ENCODE results near the gene WDR20. TPM values are rescaled to one million over a fixed set of nuclear protein-coding genes. Genes with fewer than 3 reads are reported as not detected.
A peak's percentile ranks its signal among the peaks of the same experiment; 100 is the strongest.
"Not testable (repeated sequence)": the region's sequence is repeated elsewhere in the genome, so short reads cannot be mapped to it uniquely, and the experiment has no call there.

The WDR20 gene
- total RNA-seq, 1 experiment from 2014 or later, result 16.9 TPM

- Histone ChIP-seq H3K36me3 (ENCODE audit: insufficient read depth, low read length) (no peaks in the 10 kb centered on the region), H3K4me3 (ENCODE audit: low read length) (no peak overlapping the region), H4K20me1 (ENCODE audit: insufficient read depth, low read depth, low read length) (no peaks in the 10 kb centered on the region), H3K9me2 (replicated peaks; ENCODE audit: insufficient read depth, low read length) (no peaks in the 10 kb centered on the region), H3K79me2 (ENCODE audit: low read length) (no peaks in the 10 kb centered on the region), H3K4me2 (ENCODE audit: low read depth, low read length, poor library complexity, severe bottlenecking) (no peak overlapping the region), H2AFZ (ENCODE audit: low read length) (no peak overlapping the region), H3K4me1 (ENCODE audit: low read length) (peaks cover 12% of the 10 kb centered on the region; the same call in 1 of the 2 replicates), H3K27me3 (ENCODE audit: low read length) (no peaks in the 10 kb centered on the region; the same call in 1 of the 2 replicates), H3K9ac (ENCODE audit: low read length) (no peak overlapping the region), H3K27ac (ENCODE audit: low read length) (no peak overlapping the region), H3K9me3 (ENCODE audit: low read length) (no peaks in the 10 kb centered on the region)
- no peak for DNase-seq
Measured at GRCh38 chr14:102097441-102098135, 42.1 kb upstream of the WDR20 start.

GRCh38 chr14:102103062-102103695 is 36.5 kb upstream of the WDR20 start:
- Histone ChIP-seq H2AFZ (ENCODE audit: low read length) (no peak overlapping the region), H3K36me3 (ENCODE audit: insufficient read depth, low read length) (no peaks in the 10 kb centered on the region), H3K9ac (ENCODE audit: low read length) (no peak overlapping the region), H3K27me3 (ENCODE audit: low read length) (no peaks in the 10 kb centered on the region; the same call in 1 of the 2 replicates), H3K4me1 (ENCODE audit: low read length) (peaks cover 22% of the 10 kb centered on the region), H3K27ac (ENCODE audit: low read length) (no peak overlapping the region), H3K4me3 (ENCODE audit: low read length) (no peak overlapping the region), H3K9me2 (replicated peaks; ENCODE audit: insufficient read depth, low read length) (no peaks in the 10 kb centered on the region), H4K20me1 (ENCODE audit: insufficient read depth, low read depth, low read length) (no peaks in the 10 kb centered on the region), H3K4me2 (ENCODE audit: low read depth, low read length, poor library complexity, severe bottlenecking) (no peak overlapping the region), H3K79me2 (ENCODE audit: low read length) (no peaks in the 10 kb centered on the region), H3K9me3 (ENCODE audit: low read length) (no peaks in the 10 kb centered on the region)
- DNase-seq, result peak; percentile 85

- H3K36me3 ChIP-seq (ENCODE audit: insufficient read depth, low read length), result no peaks in the 10 kb centered on the region
- no peaks in the 10 kb centered on the region; the same call in 1 of the 2 replicates for H3K27me3 ChIP-seq (ENCODE audit: low read length)
- H2AFZ ChIP-seq (ENCODE audit: low read length), result no peak overlapping the region
- H3K4me2 ChIP-seq (ENCODE audit: low read depth, low read length, poor library complexity, severe bottlenecking), result no peak overlapping the region
- H3K9me2 ChIP-seq (replicated peaks; ENCODE audit: insufficient read depth, low read length), result no peaks in the 10 kb centered on the region
- DNase-seq, result no peak
- peaks cover 22% of the 10 kb centered on the region for H3K4me1 ChIP-seq (ENCODE audit: low read length)
- H3K9ac ChIP-seq (ENCODE audit: low read length), result no peak overlapping the region
- no peak overlapping the region for H3K27ac ChIP-seq (ENCODE audit: low read length)
- H3K79me2 ChIP-seq (ENCODE audit: low read length), result no peaks in the 10 kb centered on the region
- H4K20me1 ChIP-seq (ENCODE audit: insufficient read depth, low read depth, low read length), result no peaks in the 10 kb centered on the region
- H3K9me3 ChIP-seq (ENCODE audit: low read length), result no peaks in the 10 kb centered on the region
- no peak overlapping the region for H3K4me3 ChIP-seq (ENCODE audit: low read length)
Measured at GRCh38 chr14:102105369-102105768, 34.3 kb upstream of the WDR20 start.

- peaks cover 12% of the 10 kb centered on the region for H3K4me1 ChIP-seq (ENCODE audit: low read length)
- not testable (repeated sequence) for H3K79me2 ChIP-seq (ENCODE audit: low read length); H3K9me3 ChIP-seq (ENCODE audit: low read length); DNase-seq; H3K9me2 ChIP-seq (replicated peaks; ENCODE audit: insufficient read depth, low read length); H2AFZ ChIP-seq (ENCODE audit: low read length); H3K4me3 ChIP-seq (ENCODE audit: low read length); H3K9ac ChIP-seq (ENCODE audit: low read length); H4K20me1 ChIP-seq (ENCODE audit: insufficient read depth, low read depth, low read length); H3K36me3 ChIP-seq (ENCODE audit: insufficient read depth, low read length); H3K4me2 ChIP-seq (ENCODE audit: low read depth, low read length, poor library complexity, severe bottlenecking); H3K27me3 ChIP-seq (ENCODE audit: low read length); H3K27ac ChIP-seq (ENCODE audit: low read length)
Measured at GRCh38 chr14:102109332-102109731, 30.4 kb upstream of the WDR20 start.

GRCh38 chr14:102111101-102111500 is 28.6 kb upstream of the WDR20 start:
- Histone ChIP-seq H3K27me3 (ENCODE audit: low read length) (no peaks in the 10 kb centered on the region), H3K79me2 (ENCODE audit: low read length) (no peaks in the 10 kb centered on the region), H3K4me1 (ENCODE audit: low read length) (peaks cover 10% of the 10 kb centered on the region), H3K9me2 (replicated peaks; ENCODE audit: insufficient read depth, low read length) (no peaks in the 10 kb centered on the region), H3K27ac (ENCODE audit: low read length) (no peak overlapping the region), H3K4me3 (ENCODE audit: low read length) (no peak overlapping the region), H4K20me1 (ENCODE audit: insufficient read depth, low read depth, low read length) (no peaks in the 10 kb centered on the region), H2AFZ (ENCODE audit: low read length) (no peak overlapping the region), H3K36me3 (ENCODE audit: insufficient read depth, low read length) (no peaks in the 10 kb centered on the region), H3K4me2 (ENCODE audit: low read depth, low read length, poor library complexity, severe bottlenecking) (no peak overlapping the region), H3K9ac (ENCODE audit: low read length) (no peak overlapping the region), H3K9me3 (ENCODE audit: low read length) (no peaks in the 10 kb centered on the region)
- DNase-seq, result no peak

- Histone ChIP-seq H3K27ac (ENCODE audit: low read length) (no peak overlapping the region), H4K20me1 (ENCODE audit: insufficient read depth, low read depth, low read length) (no peaks in the 10 kb centered on the region), H3K27me3 (ENCODE audit: low read length) (no peaks in the 10 kb centered on the region), H3K79me2 (ENCODE audit: low read length) (no peaks in the 10 kb centered on the region), H3K9ac (ENCODE audit: low read length) (no peak overlapping the region), H3K9me3 (ENCODE audit: low read length) (no peaks in the 10 kb centered on the region), H2AFZ (ENCODE audit: low read length) (no peak overlapping the region), H3K4me1 (ENCODE audit: low read length) (no peaks in the 10 kb centered on the region), H3K36me3 (ENCODE audit: insufficient read depth, low read length) (no peaks in the 10 kb centered on the region), H3K4me2 (ENCODE audit: low read depth, low read length, poor library complexity, severe bottlenecking) (no peak overlapping the region), H3K9me2 (replicated peaks; ENCODE audit: insufficient read depth, low read length) (no peaks in the 10 kb centered on the region), H3K4me3 (ENCODE audit: low read length) (no peak overlapping the region)
- DNase-seq, result no peak
Measured at GRCh38 chr14:102116361-102117180, 23.1 kb upstream of the WDR20 start.

- no peak for DNase-seq
- Histone ChIP-seq H4K20me1 (ENCODE audit: insufficient read depth, low read depth, low read length) (no peaks in the 10 kb centered on the region), H3K27ac (ENCODE audit: low read length) (no peak overlapping the region), H3K9me3 (ENCODE audit: low read length) (no peaks in the 10 kb centered on the region), H3K36me3 (ENCODE audit: insufficient read depth, low read length) (no peaks in the 10 kb centered on the region), H3K4me1 (ENCODE audit: low read length) (no peaks in the 10 kb centered on the region), H3K4me2 (ENCODE audit: low read depth, low read length, poor library complexity, severe bottlenecking) (no peak overlapping the region), H3K79me2 (ENCODE audit: low read length) (no peaks in the 10 kb centered on the region), H3K9me2 (replicated peaks; ENCODE audit: insufficient read depth, low read length) (no peaks in the 10 kb centered on the region), H3K4me3 (ENCODE audit: low read length) (no peak overlapping the region), H3K9ac (ENCODE audit: low read length) (no peak overlapping the region), H2AFZ (ENCODE audit: low read length) (no peak overlapping the region), H3K27me3 (ENCODE audit: low read length) (no peaks in the 10 kb centered on the region)
Measured at GRCh38 chr14:102117852-102118251, 21.8 kb upstream of the WDR20 start.

GRCh38 chr14:102120888-102121287 is 18.8 kb upstream of the WDR20 start:
- DNase-seq, result no peak
- Histone ChIP-seq H3K27ac (ENCODE audit: low read length) (no peak overlapping the region), H3K79me2 (ENCODE audit: low read length) (no peaks in the 10 kb centered on the region), H3K9ac (ENCODE audit: low read length) (no peak overlapping the region), H3K9me2 (replicated peaks; ENCODE audit: insufficient read depth, low read length) (no peaks in the 10 kb centered on the region), H3K9me3 (ENCODE audit: low read length) (no peaks in the 10 kb centered on the region), H3K4me3 (ENCODE audit: low read length) (no peak overlapping the region), H3K4me2 (ENCODE audit: low read depth, low read length, poor library complexity, severe bottlenecking) (no peak overlapping the region), H2AFZ (ENCODE audit: low read length) (no peak overlapping the region), H3K27me3 (ENCODE audit: low read length) (no peaks in the 10 kb centered on the region), H3K36me3 (ENCODE audit: insufficient read depth, low read length) (no peaks in the 10 kb centered on the region), H3K4me1 (ENCODE audit: low read length) (no peaks in the 10 kb centered on the region), H4K20me1 (ENCODE audit: insufficient read depth, low read depth, low read length) (no peaks in the 10 kb centered on the region)

Measured in Karpas-422 (cell line).